Left cardiac atrium (tissue), 4 donors: ENCODE data around the gene TMEM63B. TPM values are rescaled to one million over a fixed set of nuclear protein-coding genes. Genes with fewer than 3 reads are reported as not detected.

ENCODE experiments used
- ATAC-seq, 2 donors: fragments of 200-7000 bp; cut with Tn5 transposase; one replicate each; pipeline ENCODE4 v1.9.1; 2020; ENCODE audit warnings: mild to moderate bottlenecking in 2 of 2, moderate library complexity in 2 of 2
- DNase-seq: peaks from one replicate; pipeline ENCODE4 v3.0.0-alpha.2; 2020
- intact Hi-C, 2 donors: fragments of 100-400 bp; cut with DNase I; formaldehyde crosslinking; loops; one replicate each; pipeline versions ENCODE4 v1.14.1 to v1.15.1; 2022 to 2023
- total RNA-seq, 2 donors: library from RNA; stranded (reverse); fragmentation: NEBNext Ultra II Directional; extraction: Animal tissue kit (Norgen Biotek cat#: 25700); gene quantifications; one replicate each; pipeline ENCODE4 v1.2.1, GENCODE V29; 2021
- donor health status: DM: no; HTN: yes; CAD: no.
- donor health status: DM: no; HTN: yes; CAD: no; lungs with severe emphysema.
- donor health status: DM: yes; HTN: yes; CAD: no.
- donor health status: Dilated cardiomyopathy.

The TMEM63B gene
- total RNA-seq, 2 donors from 2014 or later, result 40.4 to 48.1 TPM

- DNase-seq, result no peak
- peak; percentile 77 to 87 for ATAC-seq
- intact Hi-C loops, result no loop called here
Observed at GRCh38 chr6:44110005-44110676, 17.2 kb upstream of the TMEM63B start.

GRCh38 chr6:44110966-44111365 is 16.4 kb upstream of the TMEM63B start:
- ATAC-seq (no peak), DNase-seq (no peak)
- intact Hi-C loops, result no loop called here

DNA sequence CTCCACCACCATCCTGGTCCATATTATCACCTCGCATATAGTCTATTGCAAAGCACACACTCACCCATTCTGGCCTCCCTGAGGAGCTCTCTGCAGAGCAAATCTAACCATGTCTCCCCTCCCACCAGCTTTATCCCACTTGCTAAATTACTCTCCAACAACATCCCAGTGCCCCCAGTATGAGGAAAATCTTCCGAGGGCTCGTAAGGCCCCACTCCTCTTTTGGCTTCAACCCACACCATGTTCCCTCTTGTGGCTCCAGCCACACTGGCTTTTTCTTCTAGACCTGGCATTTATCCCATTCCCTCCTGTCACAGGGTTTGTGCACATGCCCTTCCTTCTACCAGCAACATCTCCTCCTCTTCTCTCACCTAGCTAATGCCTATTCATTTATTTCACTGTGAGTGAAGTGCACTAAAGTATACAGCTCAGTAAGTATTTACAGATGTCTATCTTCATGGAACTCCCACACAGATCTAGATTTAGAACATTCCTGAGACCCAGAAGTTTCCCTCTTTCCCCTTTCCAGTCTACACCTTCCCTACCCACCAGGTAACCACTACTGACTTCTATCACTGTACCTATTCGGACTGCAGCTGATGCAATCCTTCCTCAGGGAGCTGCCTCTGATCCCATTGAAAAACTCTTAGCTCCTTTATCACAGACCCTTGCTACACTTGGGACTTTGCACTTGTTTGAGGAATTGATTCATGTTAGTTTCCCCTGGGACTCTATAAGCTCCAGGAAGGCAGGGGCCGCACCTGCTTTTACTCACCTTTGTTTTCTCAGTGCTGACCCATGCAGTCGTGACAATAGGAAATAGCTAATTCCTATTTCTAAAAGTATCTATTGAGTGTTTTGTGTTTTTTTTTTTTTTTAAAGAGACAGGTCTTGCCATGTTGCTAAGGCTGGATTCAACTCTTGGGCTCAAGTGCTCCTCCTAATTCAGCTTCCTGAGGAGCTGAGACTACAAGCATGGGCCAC is 15.6 kb upstream of the TMEM63B start:
- ATAC-seq (no peak), DNase-seq (no peak)
- intact Hi-C loops, result no loop called here

GRCh38 chr6:44113414-44113813 is 13.9 kb upstream of the TMEM63B start:
- intact Hi-C loops, result no loop called here
- no peak for DNase-seq
- no peak for ATAC-seq

GRCh38 chr6:44115866-44116265 is 11.5 kb upstream of the TMEM63B start:
- intact Hi-C loops, result no loop called here
- DNase-seq, result no peak
- no peak for ATAC-seq

- DNase-seq (no peak), ATAC-seq (no peak)
- intact Hi-C loops, result no loop called here
Observed at GRCh38 chr6:44116641-44117382, 10.5 kb upstream of the TMEM63B start.

- DNase-seq (no peak), ATAC-seq (no peak)
- intact Hi-C loops, result no loop called here
Observed at GRCh38 chr6:44117397-44118128, 9.8 kb upstream of the TMEM63B start.

- intact Hi-C loops, result no loop called here
- peak in 1 of 2 donors; percentile 41 for ATAC-seq
- DNase-seq, result no peak
Observed at GRCh38 chr6:44119704-44120262, 7.6 kb upstream of the TMEM63B start.

GRCh38 chr6:44120692-44121443 is 6.5 kb upstream of the TMEM63B start:
- DNase-seq, result no peak
- ATAC-seq, result peak in 1 of 2 donors; percentile 14
- intact Hi-C loops, result no loop called here

DNA sequence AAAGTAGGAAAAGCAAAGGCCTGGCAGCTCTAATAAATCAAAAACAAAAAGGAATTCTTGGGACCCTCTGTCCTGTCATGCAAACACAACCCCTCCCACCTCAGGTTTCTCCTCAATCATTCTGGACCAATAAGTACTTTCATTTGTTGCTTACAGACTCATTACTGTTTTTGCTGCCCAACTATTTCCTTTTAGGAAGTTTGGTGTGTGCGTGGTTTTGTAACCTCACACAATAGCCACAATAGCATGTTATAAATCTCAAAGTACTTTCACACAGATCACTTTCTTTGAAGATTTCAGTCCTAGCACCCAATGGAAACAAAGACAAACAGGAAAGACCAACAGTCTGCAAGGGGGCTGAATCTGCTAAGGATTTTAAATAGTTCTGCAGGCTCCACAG is 4.6 kb upstream of the TMEM63B start:
- ATAC-seq (no peak), DNase-seq (no peak)
- intact Hi-C loops, result no loop called here

DNA sequence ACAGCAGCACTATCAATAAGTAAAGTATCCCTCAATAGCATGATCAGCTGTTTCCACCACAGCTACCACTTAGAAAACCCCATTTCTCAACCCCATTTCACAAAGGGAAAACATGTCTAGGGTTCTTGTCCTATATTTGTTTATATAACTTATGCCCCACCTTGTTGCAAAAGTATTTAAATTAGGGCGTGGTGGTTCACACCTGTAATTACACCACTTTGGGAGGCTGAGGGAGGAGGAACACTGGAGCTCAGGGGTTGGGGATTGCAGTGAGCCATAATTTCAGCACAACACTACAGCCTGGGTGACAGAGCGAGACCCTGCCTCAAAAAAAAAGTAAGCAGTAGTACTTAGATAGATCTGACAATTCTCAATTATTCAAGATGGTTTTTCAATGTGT is 3.8 kb upstream of the TMEM63B start:
- DNase-seq, result no peak
- intact Hi-C loops, result no loop called here
- ATAC-seq, result no peak

- ATAC-seq (peak; percentile 69 to 74), DNase-seq (peak; percentile 60)
- intact Hi-C loops, result no loop called here
Observed at GRCh38 chr6:44126320-44127149, 819 bp upstream of the TMEM63B start.

DNA sequence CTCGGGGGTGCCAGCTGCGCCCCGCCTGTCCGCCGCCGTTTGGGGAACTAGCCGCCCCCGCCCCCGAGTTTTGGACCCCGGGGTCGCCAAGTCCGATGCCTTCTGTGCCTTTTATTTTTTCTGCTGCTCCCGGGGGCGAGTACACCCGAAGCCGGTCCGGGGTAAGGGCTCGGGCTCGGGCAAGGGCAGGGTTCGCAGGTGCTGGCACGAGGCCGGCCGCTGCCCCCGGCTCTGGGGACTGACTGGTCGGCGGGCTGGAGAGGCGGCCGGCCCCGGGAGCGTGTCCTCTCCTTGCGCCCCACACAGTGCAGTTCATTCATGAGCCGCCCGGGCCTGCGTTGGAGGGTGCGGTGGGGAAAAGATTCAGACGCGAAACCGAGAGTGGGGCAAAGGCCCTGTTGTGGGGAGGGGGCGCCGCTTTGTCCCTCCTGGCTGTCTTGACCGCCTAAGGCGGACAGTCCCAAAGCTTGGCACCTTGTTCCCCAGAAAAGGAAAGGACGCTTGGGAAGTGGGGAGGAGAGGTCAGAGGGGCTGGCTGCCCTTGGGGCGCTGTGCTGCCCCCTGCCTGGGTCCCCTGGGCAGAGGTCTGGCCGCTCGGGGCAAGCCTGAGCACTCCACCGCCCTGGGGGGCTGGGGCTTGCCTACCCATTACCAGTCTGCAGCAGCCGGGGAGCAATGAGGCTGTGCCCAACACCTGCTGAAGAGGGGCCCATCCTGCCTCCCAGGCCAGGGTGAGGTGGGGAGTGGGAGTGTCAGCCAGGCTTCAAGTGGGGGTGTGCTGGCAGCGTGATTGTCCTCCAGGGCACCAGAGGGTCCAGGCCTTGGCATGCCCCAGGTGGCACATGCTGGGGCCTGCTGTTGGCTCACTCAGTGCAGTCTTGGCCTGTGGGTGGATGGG is 915 bp downstream of the TMEM63B start:
- intact Hi-C loops, result no loop called here
- ATAC-seq (peak; percentile 51 to 62), DNase-seq (peak; percentile 61)

DNA sequence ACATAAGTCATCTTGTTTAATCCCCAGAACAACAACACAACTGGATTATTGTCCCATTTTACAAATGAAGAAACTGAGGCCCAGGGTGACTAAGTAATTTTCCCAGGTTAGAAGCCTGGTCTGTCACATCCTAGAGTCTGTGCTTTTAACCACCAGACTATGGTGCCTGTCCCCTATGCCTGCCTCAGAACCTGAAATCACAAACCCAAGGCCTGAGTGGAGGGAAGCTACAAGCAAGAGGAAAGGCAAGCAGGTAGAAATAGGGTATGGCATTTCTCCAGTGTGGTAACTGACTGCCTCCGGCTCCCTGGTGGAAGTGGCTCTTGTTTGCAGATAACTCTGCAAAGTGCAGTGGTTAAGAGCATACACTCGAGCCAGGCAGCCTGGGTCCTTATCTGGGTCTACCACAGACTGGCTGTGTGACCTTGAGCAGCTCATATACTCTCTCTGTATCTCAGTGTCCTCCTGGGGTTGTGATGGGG is 2.5 kb downstream of the TMEM63B start:
- DNase-seq, result no peak
- intact Hi-C loops, result no loop called here
- no peak for ATAC-seq

DNA sequence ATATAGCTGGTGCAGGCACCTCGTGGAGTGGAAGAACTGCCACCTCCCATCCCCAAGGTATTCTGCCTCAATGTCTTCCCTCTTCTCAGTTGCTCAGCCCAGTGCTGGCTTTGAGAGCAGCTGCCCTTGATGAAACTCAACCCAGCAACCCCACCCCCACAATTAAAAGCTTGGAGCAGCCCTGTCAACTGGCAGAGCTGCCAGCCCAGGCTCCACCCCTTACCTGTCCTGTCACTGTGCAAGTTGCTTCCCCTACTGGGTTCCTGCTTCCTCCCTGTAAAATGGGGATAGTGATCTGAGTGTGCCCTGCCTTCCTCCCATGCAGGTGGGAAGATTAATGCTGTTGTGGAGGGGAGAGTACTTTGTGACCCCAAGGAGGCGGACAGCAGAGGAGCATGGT is 4.5 kb downstream of the TMEM63B start:
- no peak for ATAC-seq
- intact Hi-C loops, result no loop called here

GRCh38 chr6:44132476-44132875 is 5.1 kb downstream of the TMEM63B start:
- intact Hi-C loops, result no loop called here
- DNase-seq, result no peak
- no peak for ATAC-seq

More for the DNA sequence above, 4.5 kb downstream of the TMEM63B start:
- DNase-seq, result no peak
